ENCODE measurements around the gene MUCL3.

GRCh38 chr6:30922447-30922852 lies 18.3 kb upstream of the MUCL3 start:
- TF ChIP-seq CTCF (conservative IDR thresholded peaks at IDR 0.05; ENCODE audit: low read length), result no peak
- no peak for TF ChIP-seq EZH2phosphoT487 (IDR thresholded peaks at IDR 0.05; ENCODE audit: borderline replicate concordance, low read depth, low read length)

All from OCI-LY7 (cell line).